Measurements from ENCODE around the gene WSCD2. TPM values are rescaled to one million over a fixed set of nuclear protein-coding genes. Genes with fewer than 3 reads are reported as not detected.

The WSCD2 gene
- total and polyA plus RNA-seq, 5 donors from 2014 or later: 0.23 to 2.3 (median 1.6) TPM

GRCh38 chr12:108117902-108118301, 11.2 kb upstream of the WSCD2 start:
- H3K4me1 Mint-ChIP-seq: peaks cover 0 to 17% (median 5%) of the 10 kb centered on the region in 4 donors
- H3K27ac ChIP-seq (ENCODE audit: insufficient read depth, low read length, poor library complexity, severe bottlenecking): no peak overlapping the region
- H3K27me3 ChIP-seq (ENCODE audit: control insufficient read depth, insufficient read depth, low read length): peaks cover 8% of the 10 kb centered on the region
- H3K4me3 ChIP-seq (ENCODE audit: low read depth, low read length): no peak overlapping the region
- no peak overlapping the region for H3K4me3 Mint-ChIP-seq
- no peaks in the 10 kb centered on the region for H3K36me3 ChIP-seq (ENCODE audit: control insufficient read depth, insufficient read depth, low read length)
- H3K4me1 ChIP-seq (ENCODE audit: control insufficient read depth, insufficient read depth, low read length, poor library complexity, severe bottlenecking): peaks cover 8% of the 10 kb centered on the region
- no peak overlapping the region for H3K27ac Mint-ChIP-seq
- no peaks in the 10 kb centered on the region for H3K36me3 Mint-ChIP-seq
- ATAC-seq (ENCODE audit: low read depth in 2 of 2) (no peak), DNase-seq (no peak)
- no peaks in the 10 kb centered on the region for H3K9me3 ChIP-seq (ENCODE audit: control insufficient read depth in 2 of 2, low read length in 2 of 2)
- H3K9me3 Mint-ChIP-seq: peaks cover 0 to 5% (median 0%) of the 10 kb centered on the region in 7 donors
- peaks cover 24% of the 10 kb centered on the region for H3K27me3 Mint-ChIP-seq

GRCh38 chr12:108119126-108119973, 9.7 kb upstream of the WSCD2 start:
- ATAC-seq (ENCODE audit: low read depth in 2 of 2) (peak in 1 of 2 donors; percentile 25), DNase-seq (peak in 1 of 3 donors; percentile 24)
- Histone ChIP-seq H3K27ac (ENCODE audit: insufficient read depth, low read length, poor library complexity, severe bottlenecking) (no peak overlapping the region), H3K9me3 (ENCODE audit: control insufficient read depth in 2 of 2, low read length in 2 of 2) (no peaks in the 10 kb centered on the region), H3K36me3 (ENCODE audit: control insufficient read depth, insufficient read depth, low read length) (no peaks in the 10 kb centered on the region), H3K27me3 (ENCODE audit: control insufficient read depth, insufficient read depth, low read length) (peaks cover 10% of the 10 kb centered on the region), H3K4me3 (ENCODE audit: low read depth, low read length) (no peak overlapping the region), H3K4me1 (ENCODE audit: control insufficient read depth, insufficient read depth, low read length, poor library complexity, severe bottlenecking) (peaks cover 8% of the 10 kb centered on the region)
- Mint-ChIP-seq H3K27ac (peak overlapping the region in 1 of 3 donors; percentile 2), H3K36me3 (no peaks in the 10 kb centered on the region), H3K9me3 (peaks cover 0 to 5% (median 0%) of the 10 kb centered on the region in 7 donors), H3K4me3 (peak overlapping the region in 2 of 4 donors; percentile 2 to 7), H3K27me3 (peaks cover 25% of the 10 kb centered on the region), H3K4me1 (peaks cover 0 to 17% (median 5%) of the 10 kb centered on the region in 4 donors)

GRCh38 chr12:108119974-108120862, 8.9 kb upstream of the WSCD2 start:
- Histone ChIP-seq H3K4me1 (ENCODE audit: control insufficient read depth, insufficient read depth, low read length, poor library complexity, severe bottlenecking) (peaks cover 8% of the 10 kb centered on the region), H3K27ac (ENCODE audit: insufficient read depth, low read length, poor library complexity, severe bottlenecking) (no peak overlapping the region), H3K4me3 (ENCODE audit: low read depth, low read length) (no peak overlapping the region), H3K9me3 (ENCODE audit: control insufficient read depth in 2 of 2, low read length in 2 of 2) (no peaks in the 10 kb centered on the region), H3K27me3 (ENCODE audit: control insufficient read depth, insufficient read depth, low read length) (peaks cover 10% of the 10 kb centered on the region), H3K36me3 (ENCODE audit: control insufficient read depth, insufficient read depth, low read length) (no peaks in the 10 kb centered on the region)
- Mint-ChIP-seq H3K9me3 (peaks cover 0 to 5% (median 0%) of the 10 kb centered on the region in 7 donors), H3K4me1 (peaks cover 0 to 15% (median 3%) of the 10 kb centered on the region in 4 donors), H3K27me3 (peaks cover 23% of the 10 kb centered on the region), H3K36me3 (no peaks in the 10 kb centered on the region), H3K4me3 (no peak overlapping the region), H3K27ac (peak overlapping the region in 1 of 3 donors; percentile 1)
- DNase-seq (no peak), ATAC-seq (ENCODE audit: low read depth in 2 of 2) (no peak)

DNA sequence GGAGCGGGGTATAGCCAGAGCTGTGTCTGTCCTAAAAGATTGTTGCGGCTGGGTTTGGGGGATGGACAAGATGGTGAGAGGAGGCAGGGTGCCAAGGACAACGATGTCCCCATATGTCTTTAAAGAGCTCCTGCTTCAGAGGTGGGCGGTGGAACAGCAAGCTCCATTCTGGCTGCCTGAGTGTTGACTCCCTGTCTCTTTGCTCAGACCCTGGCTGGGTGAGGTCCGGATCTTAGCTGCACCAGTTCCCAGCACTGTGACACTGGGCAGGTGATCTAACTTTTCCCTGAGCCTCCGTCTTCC, 8.3 kb upstream of the WSCD2 start:
- Histone ChIP-seq H3K4me3 (ENCODE audit: low read depth, low read length) (no peak overlapping the region), H3K4me1 (ENCODE audit: control insufficient read depth, insufficient read depth, low read length, poor library complexity, severe bottlenecking) (peaks cover 8% of the 10 kb centered on the region), H3K36me3 (ENCODE audit: control insufficient read depth, insufficient read depth, low read length) (no peaks in the 10 kb centered on the region), H3K9me3 (ENCODE audit: control insufficient read depth in 2 of 2, low read length in 2 of 2) (peaks cover 0 to under 1% of the 10 kb centered on the region in 2 experiments), H3K27ac (ENCODE audit: insufficient read depth, low read length, poor library complexity, severe bottlenecking) (no peak overlapping the region), H3K27me3 (ENCODE audit: control insufficient read depth, insufficient read depth, low read length) (peaks cover 13% of the 10 kb centered on the region)
- ATAC-seq (ENCODE audit: low read depth in 2 of 2) (no peak), DNase-seq (no peak)
- H3K9me3 Mint-ChIP-seq: peaks cover 0 to 6% (median 0%) of the 10 kb centered on the region in 7 donors
- peaks cover 19% of the 10 kb centered on the region for H3K27me3 Mint-ChIP-seq
- H3K27ac Mint-ChIP-seq: no peak overlapping the region
- H3K4me1 Mint-ChIP-seq: peaks cover 0 to 12% (median 3%) of the 10 kb centered on the region in 4 donors
- no peaks in the 10 kb centered on the region for H3K36me3 Mint-ChIP-seq
- H3K4me3 Mint-ChIP-seq: no peak overlapping the region

GRCh38 chr12:108121320-108121719, 7.8 kb upstream of the WSCD2 start:
- Mint-ChIP-seq H3K27me3 (peaks cover 24% of the 10 kb centered on the region), H3K36me3 (no peaks in the 10 kb centered on the region), H3K27ac (no peak overlapping the region), H3K9me3 (peaks cover 0 to 6% (median 0%) of the 10 kb centered on the region in 7 donors), H3K4me3 (no peak overlapping the region), H3K4me1 (peaks cover 0 to 8% (median 3%) of the 10 kb centered on the region in 4 donors)
- no peaks in the 10 kb centered on the region for H3K36me3 ChIP-seq (ENCODE audit: control insufficient read depth, insufficient read depth, low read length)
- peaks cover 0 to 1% of the 10 kb centered on the region in 2 experiments for H3K9me3 ChIP-seq (ENCODE audit: control insufficient read depth in 2 of 2, low read length in 2 of 2)
- H3K27ac ChIP-seq (ENCODE audit: insufficient read depth, low read length, poor library complexity, severe bottlenecking): no peak overlapping the region
- H3K4me3 ChIP-seq (ENCODE audit: low read depth, low read length): no peak overlapping the region
- no peak for ATAC-seq (ENCODE audit: low read depth in 2 of 2)
- H3K4me1 ChIP-seq (ENCODE audit: control insufficient read depth, insufficient read depth, low read length, poor library complexity, severe bottlenecking): peaks cover 8% of the 10 kb centered on the region
- DNase-seq: no peak
- peaks cover 13% of the 10 kb centered on the region for H3K27me3 ChIP-seq (ENCODE audit: control insufficient read depth, insufficient read depth, low read length)

DNA sequence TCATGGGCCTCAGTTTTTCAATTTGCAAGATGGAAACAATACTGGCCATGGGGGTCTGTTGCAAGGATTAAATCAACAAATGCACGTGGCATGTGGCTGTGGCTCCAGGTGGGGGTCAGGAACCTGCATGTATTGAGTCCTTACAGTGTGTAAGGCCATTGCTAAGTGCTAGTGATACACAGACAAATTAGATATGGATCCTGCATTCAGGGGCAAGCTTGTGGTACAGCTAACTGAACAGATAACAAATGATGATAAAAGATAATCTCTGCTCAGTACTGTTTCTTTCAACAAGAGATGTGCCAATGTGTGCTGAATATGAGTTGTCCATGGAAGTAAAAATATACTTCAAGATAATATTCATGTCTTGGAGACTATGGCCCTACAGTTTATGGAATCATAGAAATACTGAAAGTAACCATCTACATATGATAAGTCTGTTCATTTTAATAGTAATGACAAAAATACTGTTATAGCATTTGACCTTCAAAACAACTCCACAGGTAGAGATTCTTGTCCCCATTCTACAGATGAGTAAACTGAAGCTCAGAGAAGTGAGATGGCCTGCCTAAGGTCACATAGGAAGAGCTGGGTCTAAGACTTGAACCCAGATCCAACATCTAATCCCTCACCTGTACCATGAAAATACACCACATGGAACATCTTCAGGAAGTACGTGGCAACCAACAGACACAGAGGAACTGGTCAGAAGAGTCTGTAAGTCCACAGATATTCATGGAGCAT, 7.2 kb upstream of the WSCD2 start:
- Histone ChIP-seq H3K9me3 (ENCODE audit: control insufficient read depth in 2 of 2, low read length in 2 of 2) (peaks cover 0 to 1% of the 10 kb centered on the region in 2 experiments), H3K4me3 (ENCODE audit: low read depth, low read length) (no peak overlapping the region), H3K27me3 (ENCODE audit: control insufficient read depth, insufficient read depth, low read length) (peaks cover 17% of the 10 kb centered on the region), H3K4me1 (ENCODE audit: control insufficient read depth, insufficient read depth, low read length, poor library complexity, severe bottlenecking) (peaks cover 8% of the 10 kb centered on the region), H3K36me3 (ENCODE audit: control insufficient read depth, insufficient read depth, low read length) (no peaks in the 10 kb centered on the region), H3K27ac (ENCODE audit: insufficient read depth, low read length, poor library complexity, severe bottlenecking) (no peak overlapping the region)
- peaks cover 0 to 8% (median 3%) of the 10 kb centered on the region in 4 donors for H3K4me1 Mint-ChIP-seq
- no peaks in the 10 kb centered on the region for H3K36me3 Mint-ChIP-seq
- no peak for DNase-seq
- H3K27ac Mint-ChIP-seq: no peak overlapping the region
- peaks cover 29% of the 10 kb centered on the region for H3K27me3 Mint-ChIP-seq
- no peak for ATAC-seq (ENCODE audit: low read depth in 2 of 2)
- peaks cover 0 to 6% (median 0%) of the 10 kb centered on the region in 7 donors for H3K9me3 Mint-ChIP-seq
- no peak overlapping the region for H3K4me3 Mint-ChIP-seq

DNA sequence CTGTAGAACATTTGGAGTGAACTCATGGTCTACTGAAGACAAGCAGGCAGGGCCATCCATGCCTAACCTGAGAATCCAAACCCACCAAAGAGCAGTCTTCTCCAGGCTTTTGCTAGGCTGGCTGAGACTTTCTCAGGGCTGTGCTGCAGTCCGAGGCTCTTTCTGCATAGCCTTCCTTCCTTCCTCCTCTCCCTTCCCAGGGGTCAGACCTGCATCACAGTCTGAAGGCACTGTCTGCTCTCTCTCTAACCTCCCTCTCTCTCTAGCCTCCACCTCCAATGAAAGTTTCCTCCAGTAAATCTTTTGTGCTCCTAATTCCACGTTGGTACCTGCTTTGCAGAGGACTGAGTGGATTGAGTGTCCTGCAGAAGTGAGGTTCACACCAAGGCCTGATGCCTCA, 6.4 kb upstream of the WSCD2 start:
- peaks cover 0 to 1% of the 10 kb centered on the region in 2 experiments for H3K9me3 ChIP-seq (ENCODE audit: control insufficient read depth in 2 of 2, low read length in 2 of 2)
- ATAC-seq (ENCODE audit: low read depth in 2 of 2) (no peak), DNase-seq (no peak)
- H3K27ac Mint-ChIP-seq: no peak overlapping the region
- H3K36me3 ChIP-seq (ENCODE audit: control insufficient read depth, insufficient read depth, low read length): no peaks in the 10 kb centered on the region
- no peaks in the 10 kb centered on the region for H3K36me3 Mint-ChIP-seq
- peaks cover 8% of the 10 kb centered on the region for H3K4me1 ChIP-seq (ENCODE audit: control insufficient read depth, insufficient read depth, low read length, poor library complexity, severe bottlenecking)
- peaks cover 21% of the 10 kb centered on the region for H3K27me3 ChIP-seq (ENCODE audit: control insufficient read depth, insufficient read depth, low read length)
- no peak overlapping the region for H3K27ac ChIP-seq (ENCODE audit: insufficient read depth, low read length, poor library complexity, severe bottlenecking)
- peaks cover 0 to 7% (median 3%) of the 10 kb centered on the region in 7 donors for H3K9me3 Mint-ChIP-seq
- no peak overlapping the region for H3K4me3 Mint-ChIP-seq
- H3K4me3 ChIP-seq (ENCODE audit: low read depth, low read length): no peak overlapping the region
- H3K27me3 Mint-ChIP-seq: peaks cover 37% of the 10 kb centered on the region
- peaks cover 0 to 12% (median 3%) of the 10 kb centered on the region in 4 donors for H3K4me1 Mint-ChIP-seq
